DMS 273 (cell line): Measurements from ENCODE around the gene CARD9.
A peak's percentile ranks its signal among the peaks of the same experiment; 100 is the strongest.

Experiments used
- DNase-seq: peaks from one replicate; lab custom pipeline; 2025; ENCODE audit not compliant: unreplicated experiment; lab: John Stamatoyannopoulos, UW

Gene CARD9

GRCh38 chr9:136402067-136402466, 28.6 kb upstream of the CARD9 start:
- DNase-seq, result no peak

- no peak for DNase-seq
Observed at GRCh38 chr9:136401173-136401922, 27.9 kb upstream of the CARD9 start.

- peak; percentile 95 for DNase-seq
Observed at GRCh38 chr9:136400038-136400834, 26.8 kb upstream of the CARD9 start, which contains the start of gene SNAPC4. SNAPC4 (minus strand) TSS chr9:136400170; CDS start chr9:136398428, 1,742 bp downstream.

- DNase-seq, result peak; percentile 69
Observed at GRCh38 chr9:136399176-136400037, 25.9 kb upstream of the CARD9 start.

- DNase-seq, result no peak
Observed at GRCh38 chr9:136398286-136398685, 24.8 kb upstream of the CARD9 start.

- no peak for DNase-seq
Observed at GRCh38 chr9:136397643-136398042, 24.2 kb upstream of the CARD9 start.

GRCh38 chr9:136396219-136396515, 22.7 kb upstream of the CARD9 start:
- DNase-seq, result no peak

- DNase-seq, result no peak
Observed at GRCh38 chr9:136395345-136396218, 22.1 kb upstream of the CARD9 start.

GRCh38 chr9:136395020-136395340, 21.5 kb upstream of the CARD9 start:
- DNase-seq, result no peak

GRCh38 chr9:136394312-136395019, 21.0 kb upstream of the CARD9 start:
- DNase-seq, result no peak

- DNase-seq, result no peak
Observed at GRCh38 chr9:136393531-136393930, 20.1 kb upstream of the CARD9 start.

- no peak for DNase-seq
Observed at GRCh38 chr9:136392538-136393449, 19.3 kb upstream of the CARD9 start.

- no peak for DNase-seq
Observed at GRCh38 chr9:136391737-136392537, 18.5 kb upstream of the CARD9 start.

- no peak for DNase-seq
Observed at GRCh38 chr9:136389396-136389795, 15.9 kb upstream of the CARD9 start.

GRCh38 chr9:136387217-136387616, 13.7 kb upstream of the CARD9 start:
- no peak for DNase-seq

- peak; percentile 80 for DNase-seq
Observed at GRCh38 chr9:136386018-136386417, 12.5 kb upstream of the CARD9 start.

GRCh38 chr9:136385015-136385414, 11.5 kb upstream of the CARD9 start:
- DNase-seq, result no peak

- DNase-seq, result no peak
Observed at GRCh38 chr9:136383436-136383835, 10.0 kb upstream of the CARD9 start.
